OCI-LY7 (cell line): ENCODE results near the gene RNF17.

Experiments
- CTCF ChIP-seq: fragments of 200-600 bp; sonication (generic); conservative IDR thresholded peaks from 2 replicates; pipeline ENCODE4 v1.5.1; 2014; ENCODE audit warnings: mild to moderate bottlenecking, antibody characterized with exemption, low read length, moderate library complexity, mixed read lengths
- EZH2phosphoT487 ChIP-seq: fragments of 200-600 bp; sonication (generic); IDR thresholded peaks from 2 replicates; pipeline ENCODE4 v1.6.1; 2018; ENCODE audit warnings: low read depth, borderline replicate concordance, mild to moderate bottlenecking, mixed run types, antibody characterized with exemption, low read length, moderate library complexity, mixed read lengths

- no peak for TF ChIP-seq CTCF
- TF ChIP-seq EZH2phosphoT487: no peak
Observed at GRCh38 chr13:24894277-24894971, 130.5 kb downstream of the RNF17 start.
